OCI-LY3 (cell line): ENCODE data around the gene MCEMP1.

Experiments used
- EZH2phosphoT487 ChIP-seq: fragments of 200-600 bp; shearing (Covaris generic); IDR thresholded peaks from 2 replicates; pipeline ENCODE4 v1.6.1; 2018; ENCODE audit warnings: antibody characterized with exemption, mixed run types, low read depth
- TF ChIP-seq, protein P1 (sequence below): fragments of 200-600, 300-600 bp; sonication (generic); IDR thresholded peaks from 2 replicates; pipeline ENCODE4 v1.5.1; 2014; ENCODE audit warnings: antibody characterized with exemption, low read length, low read depth

DNA sequence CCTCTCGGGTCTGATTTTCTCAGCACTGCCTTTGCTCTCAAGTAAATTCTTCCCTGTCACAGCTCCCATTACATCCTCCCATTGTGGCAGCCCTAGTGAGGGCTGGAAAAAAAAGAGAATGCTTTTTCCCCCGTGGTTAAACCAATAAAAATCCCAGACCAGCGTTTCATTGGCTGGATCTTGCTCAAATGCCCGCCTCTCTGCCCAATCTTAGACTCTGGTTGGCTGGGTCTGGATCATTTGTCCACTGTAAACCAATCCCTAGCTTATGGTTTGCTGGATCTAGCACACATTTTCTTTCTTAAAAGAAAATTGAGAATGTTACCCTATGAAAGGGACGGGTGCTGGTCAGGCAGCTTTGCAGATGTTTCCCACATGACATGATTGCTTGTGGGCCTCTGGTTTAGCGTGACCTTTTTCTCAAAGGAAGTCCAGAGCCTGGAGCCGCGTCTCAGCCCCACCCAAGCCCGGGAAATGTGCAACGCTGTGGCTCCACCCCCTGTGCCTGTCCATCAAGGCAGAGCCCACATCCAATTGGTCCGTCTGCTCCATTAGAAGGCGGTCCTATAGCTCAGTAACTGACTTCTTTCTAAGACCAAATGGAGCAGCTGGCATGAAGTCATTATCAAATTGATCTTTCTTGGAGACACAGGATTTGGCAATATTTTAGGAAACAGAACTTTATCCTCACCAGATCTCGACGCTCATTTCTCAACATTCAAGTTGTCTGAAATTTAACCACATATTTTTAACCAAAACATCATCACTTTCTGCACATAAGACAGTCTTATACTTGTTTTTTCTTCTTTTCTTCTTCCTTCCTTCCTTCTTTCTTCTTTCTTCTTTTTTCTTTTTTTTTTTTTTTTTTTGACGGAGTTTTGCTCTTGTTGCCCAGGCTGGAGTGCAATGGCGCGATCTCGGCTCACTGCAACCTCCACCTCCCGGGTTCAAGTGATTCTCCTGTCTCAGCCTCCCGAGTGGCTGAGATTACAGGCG lies 2.6 kb upstream of the MCEMP1 start:
- TF ChIP-seq, protein P1, sequence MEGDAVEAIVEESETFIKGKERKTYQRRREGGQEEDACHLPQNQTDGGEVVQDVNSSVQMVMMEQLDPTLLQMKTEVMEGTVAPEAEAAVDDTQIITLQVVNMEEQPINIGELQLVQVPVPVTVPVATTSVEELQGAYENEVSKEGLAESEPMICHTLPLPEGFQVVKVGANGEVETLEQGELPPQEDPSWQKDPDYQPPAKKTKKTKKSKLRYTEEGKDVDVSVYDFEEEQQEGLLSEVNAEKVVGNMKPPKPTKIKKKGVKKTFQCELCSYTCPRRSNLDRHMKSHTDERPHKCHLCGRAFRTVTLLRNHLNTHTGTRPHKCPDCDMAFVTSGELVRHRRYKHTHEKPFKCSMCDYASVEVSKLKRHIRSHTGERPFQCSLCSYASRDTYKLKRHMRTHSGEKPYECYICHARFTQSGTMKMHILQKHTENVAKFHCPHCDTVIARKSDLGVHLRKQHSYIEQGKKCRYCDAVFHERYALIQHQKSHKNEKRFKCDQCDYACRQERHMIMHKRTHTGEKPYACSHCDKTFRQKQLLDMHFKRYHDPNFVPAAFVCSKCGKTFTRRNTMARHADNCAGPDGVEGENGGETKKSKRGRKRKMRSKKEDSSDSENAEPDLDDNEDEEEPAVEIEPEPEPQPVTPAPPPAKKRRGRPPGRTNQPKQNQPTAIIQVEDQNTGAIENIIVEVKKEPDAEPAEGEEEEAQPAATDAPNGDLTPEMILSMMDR: no peak
- no peak for TF ChIP-seq EZH2phosphoT487
